Cerebellar cortex (tissue), 1 donor: ENCODE measurements around the gene TRAP1.
A peak's percentile ranks its signal among the peaks of the same experiment; 100 is the strongest.
"Not testable (repeated sequence)": the region's sequence is repeated elsewhere in the genome, so short reads cannot be mapped to it uniquely, and the experiment has no call there.

Source experiments
- DNase-seq: peaks from one replicate; pipeline ENCODE4 v3.0.0-alpha.2; 2015; ENCODE audit warnings: low spot score

TRAP1 gene

GRCh38 chr16:3673201-3673600 is 44.1 kb downstream of the TRAP1 start:
- DNase-seq: no peak

- DNase-seq: no peak
Measured at GRCh38 chr16:3672571-3673041, 44.7 kb downstream of the TRAP1 start.

DNA sequence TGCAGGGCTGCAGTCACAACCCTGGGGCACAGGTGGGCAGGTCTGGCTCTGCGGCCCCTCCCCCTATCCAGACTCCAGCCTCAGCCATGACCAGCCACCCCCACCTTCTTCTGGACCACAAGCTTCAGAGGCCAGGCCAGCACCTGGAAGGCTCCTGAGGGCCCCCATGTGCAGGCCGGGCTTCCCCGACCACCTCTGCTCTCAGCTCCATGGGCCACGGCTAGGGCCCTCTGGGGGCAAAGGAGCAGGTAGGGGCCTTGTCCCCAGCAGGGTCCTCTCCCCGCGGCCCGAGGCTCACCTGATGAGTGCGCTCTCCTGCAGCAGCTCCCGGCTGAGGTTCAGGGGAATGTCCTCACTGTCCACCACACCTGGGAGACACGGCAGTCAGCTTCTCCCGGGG is 45.9 kb downstream of the TRAP1 start:
- DNase-seq: no peak

DNA sequence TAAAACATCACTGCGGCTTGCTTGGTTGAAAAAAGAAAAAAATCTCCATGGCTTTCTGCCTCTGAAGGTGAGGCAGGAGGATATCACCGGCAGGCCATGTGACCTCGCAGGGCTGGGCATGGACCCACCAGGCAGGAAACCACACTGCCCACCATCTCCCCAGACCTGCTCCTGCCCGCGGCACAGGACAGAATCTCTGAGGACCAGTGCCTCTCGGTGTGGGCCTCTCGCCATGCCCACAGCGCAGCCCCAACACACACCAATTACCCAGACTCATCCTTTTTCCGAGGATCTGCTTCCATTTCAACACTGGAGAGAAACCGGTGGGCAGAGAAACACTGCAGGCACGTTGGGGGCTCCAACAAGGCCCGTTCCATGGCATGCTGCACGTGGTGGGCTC is 46.6 kb downstream of the TRAP1 start:
- DNase-seq: no peak

DNA sequence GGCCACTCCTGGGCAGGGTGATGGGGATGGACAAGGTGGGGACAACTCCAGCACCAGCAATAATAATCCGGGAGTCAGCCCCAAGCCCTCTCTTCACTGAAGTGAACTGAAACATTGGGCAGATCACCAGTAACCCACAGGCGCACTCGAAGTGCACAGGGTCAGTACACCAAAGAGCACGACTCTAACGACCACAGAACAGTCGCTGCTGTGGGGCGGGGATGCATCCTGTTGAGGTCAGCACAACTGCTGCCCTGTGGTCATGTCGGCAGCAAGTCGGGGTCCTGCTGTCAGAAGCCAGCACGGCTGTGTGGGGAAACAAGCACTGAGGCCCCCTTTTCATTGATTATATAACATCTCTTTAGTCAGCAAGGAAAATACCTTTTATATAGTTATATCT is 48.2 kb downstream of the TRAP1 start:
- DNase-seq: no peak

GRCh38 chr16:3668626-3669025 is 48.7 kb downstream of the TRAP1 start:
- DNase-seq: no peak

GRCh38 chr16:3665508-3665907 is 51.8 kb downstream of the TRAP1 start:
- DNase-seq: no peak

GRCh38 chr16:3664187-3664896 is 53.0 kb downstream of the TRAP1 start:
- no peak for DNase-seq

- no peak for DNase-seq
Measured at GRCh38 chr16:3662601-3663000, 54.7 kb downstream of the TRAP1 start.

DNA sequence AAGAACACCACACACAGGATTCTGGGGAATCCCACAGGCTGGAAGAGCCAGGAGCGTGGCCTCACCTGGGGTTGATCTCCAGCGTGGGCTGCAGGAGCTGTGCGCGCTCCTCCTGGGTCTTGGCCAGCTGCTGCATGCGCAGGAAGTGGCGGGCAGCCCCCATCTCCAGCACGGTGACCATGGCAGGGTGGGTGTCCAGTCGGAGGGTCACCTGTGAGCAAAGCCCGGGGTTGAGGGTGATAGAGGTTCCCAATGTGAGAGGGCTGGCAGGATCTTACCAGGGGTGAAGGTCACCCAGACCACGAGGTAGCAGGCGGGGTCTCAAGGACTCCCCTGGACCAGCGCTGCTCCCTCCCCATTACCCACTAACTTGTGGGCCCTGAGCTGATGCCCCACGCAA is 55.4 kb downstream of the TRAP1 start:
- no peak for DNase-seq

DNA sequence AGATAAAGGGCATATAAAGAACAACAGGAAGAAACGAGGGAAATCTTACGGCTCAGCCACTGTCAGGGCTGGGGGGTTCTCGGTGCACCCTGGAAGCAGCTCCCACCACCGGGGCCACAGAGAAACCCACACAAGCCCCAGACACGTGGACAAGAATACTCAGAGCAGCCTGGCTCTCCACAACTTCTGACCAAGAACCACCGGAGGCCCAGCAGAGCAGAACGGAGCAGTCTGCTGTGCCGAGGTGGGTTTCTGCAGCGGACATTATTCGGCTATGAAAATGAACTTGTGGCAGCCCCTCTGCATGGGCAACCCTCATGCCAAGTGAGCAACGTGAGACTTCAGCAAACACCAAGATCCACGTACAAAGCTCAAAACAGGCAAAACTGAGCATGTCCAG is 56.0 kb downstream of the TRAP1 start:
- DNase-seq: no peak

DNA sequence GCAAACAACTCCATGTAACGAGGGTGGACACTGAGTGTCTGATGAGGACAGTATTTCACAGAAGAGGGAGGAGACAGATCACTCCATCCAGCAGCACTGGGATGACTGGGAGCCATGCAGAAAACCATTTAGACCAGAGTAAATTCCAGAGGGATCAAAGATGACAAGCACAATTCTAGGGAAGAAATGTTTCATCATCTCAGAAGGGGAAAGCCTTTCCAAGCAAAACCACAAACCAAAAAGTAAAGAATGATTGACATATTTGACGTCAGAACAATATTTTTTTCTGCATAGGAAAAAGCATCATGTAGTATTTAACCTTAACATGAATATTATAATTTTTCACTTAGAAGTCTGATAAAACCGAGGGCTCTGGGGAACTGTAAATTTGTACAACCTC is 58.1 kb downstream of the TRAP1 start:
- no peak for DNase-seq

DNA sequence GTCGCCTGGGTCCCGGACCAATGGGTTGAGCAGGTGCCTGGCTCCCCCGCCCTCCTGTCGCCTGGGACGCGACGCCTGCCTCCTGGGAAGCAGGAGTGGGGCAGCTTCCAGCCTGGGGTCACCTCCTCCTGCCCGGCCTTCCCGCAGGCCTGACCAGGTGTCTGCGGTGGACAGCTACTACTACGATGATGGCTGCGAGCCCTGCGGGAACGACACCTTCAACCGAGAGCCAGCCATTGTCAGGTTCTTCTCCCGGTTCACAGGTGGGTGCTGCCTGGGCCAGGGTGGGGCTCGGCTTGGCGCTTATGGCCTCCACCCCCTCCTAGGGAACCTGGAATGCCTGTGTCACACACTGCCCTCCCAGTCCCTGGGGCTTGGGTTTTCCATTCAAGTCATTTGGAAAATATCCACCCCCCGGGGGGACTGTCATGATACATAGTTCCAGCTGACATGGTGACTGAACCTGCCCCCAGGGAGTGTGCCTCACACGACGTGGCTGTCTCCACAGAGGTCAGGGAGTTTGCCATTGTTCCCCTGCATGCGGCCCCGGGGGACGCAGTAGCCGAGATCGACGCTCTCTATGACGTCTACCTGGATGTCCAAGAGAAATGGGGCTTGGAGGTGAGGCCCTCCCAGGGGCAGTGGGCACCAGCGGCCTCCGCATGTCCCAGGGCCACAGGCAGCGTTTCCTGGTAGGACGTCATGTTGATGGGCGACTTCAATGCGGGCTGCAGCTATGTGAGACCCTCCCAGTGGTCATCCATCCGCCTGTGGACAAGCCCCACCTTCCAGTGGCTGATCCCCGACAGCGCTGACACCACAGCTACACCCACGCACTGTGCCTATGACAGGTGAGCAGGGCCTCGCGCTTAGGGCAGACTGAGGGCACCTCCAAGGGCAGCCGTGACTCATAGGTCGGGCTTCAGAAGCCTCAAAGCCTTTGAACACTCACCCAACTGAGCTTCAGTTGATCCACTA is 60.5 kb downstream of the TRAP1 start:
- DNase-seq: no peak

GRCh38 chr16:3656160-3656490 is 61.2 kb downstream of the TRAP1 start:
- DNase-seq: not testable (repeated sequence)

DNA sequence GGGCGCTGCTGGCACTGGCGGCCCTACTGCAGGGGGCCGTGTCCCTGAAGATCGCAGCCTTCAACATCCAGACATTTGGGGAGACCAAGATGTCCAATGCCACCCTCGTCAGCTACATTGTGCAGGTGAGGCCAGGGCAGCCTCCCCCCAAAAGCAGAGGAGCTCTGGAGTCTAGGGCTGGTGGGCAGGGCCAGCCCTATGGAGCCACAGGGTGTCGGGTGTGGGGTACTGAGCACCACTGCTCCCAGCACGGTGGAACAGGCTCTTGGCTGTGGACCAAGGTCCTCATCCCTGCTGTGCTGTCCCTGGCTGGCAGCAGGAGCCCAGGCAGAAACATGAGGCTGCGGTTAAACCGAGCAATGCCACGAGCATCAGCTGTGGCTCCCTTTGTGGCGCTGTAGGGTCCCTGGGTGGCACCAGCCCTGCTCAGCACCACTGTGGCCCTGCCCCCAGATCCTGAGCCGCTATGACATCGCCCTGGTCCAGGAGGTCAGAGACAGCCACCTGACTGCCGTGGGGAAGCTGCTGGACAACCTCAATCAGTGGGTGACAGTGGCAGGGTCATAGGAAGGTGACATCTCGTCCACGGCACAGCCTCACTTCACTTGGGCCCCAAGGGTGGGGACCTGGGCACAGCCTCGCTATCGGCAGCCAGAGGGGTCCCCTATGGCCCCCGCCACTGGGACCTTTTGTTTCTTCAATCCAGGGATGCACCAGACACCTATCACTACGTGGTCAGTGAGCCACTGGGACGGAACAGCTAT is 61.7 kb downstream of the TRAP1 start:
- DNase-seq: no peak

DNA sequence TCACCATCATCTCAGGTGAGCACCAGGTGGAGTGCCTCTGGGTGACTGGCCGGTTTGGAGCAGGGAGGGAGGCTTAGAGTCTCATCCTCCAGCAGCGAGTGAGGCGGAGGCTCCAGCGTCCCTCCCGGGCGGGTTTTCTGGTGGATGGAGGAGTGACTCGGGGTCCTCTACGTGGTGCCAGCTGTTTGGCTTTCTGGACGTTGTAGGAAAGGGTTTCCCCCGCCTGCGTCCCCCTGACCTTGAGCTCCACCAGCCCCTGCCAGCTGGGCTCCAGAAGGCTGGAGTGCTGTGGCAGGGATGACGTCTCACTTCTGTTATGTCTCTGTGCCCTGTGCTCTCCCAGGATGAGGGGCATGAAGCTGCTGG is 62.3 kb downstream of the TRAP1 start:
- no peak for DNase-seq

DNA sequence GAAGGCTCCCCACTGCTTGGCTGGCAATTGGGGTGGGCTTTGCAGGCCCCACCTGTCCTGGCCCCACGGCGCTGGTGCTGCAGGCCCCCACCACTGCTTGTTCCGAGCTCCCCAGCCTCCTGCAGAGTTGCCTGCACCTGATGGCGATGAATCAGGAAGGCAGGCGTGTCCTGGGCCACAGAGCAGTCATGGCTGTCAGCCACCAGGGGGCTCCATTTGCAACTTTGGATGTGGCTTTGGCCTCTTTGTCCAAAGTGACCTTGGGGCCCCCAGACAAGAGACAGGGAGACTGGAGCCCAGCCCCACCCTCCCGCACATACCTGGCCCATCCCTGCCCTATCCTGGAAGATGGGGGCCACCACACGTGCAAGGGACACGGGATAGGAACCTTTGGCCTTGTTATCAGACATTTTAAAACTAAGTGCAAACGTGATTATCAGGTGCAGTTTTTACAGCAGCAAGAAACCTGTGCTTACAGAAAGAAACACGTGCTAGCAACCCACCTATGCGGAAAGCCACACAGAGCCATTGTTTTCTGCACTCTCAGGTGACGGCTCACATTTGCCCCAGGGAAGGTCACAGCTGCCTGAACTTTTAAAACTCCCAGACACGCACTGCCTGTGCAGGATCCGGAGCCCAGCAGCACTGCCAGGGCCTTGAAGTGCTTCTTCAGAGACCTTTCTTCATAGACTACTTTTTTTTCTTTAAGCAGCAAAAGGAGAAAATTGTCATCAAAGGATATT is 62.9 kb downstream of the TRAP1 start, which contains the start of gene DNASE1:
TSS of gene DNASE1 (plus strand) at position 443 of the 743 bp plus-strand sequence. CDS start 683 bp downstream, outside the sequence.
- peak; percentile 47 for DNase-seq

DNA sequence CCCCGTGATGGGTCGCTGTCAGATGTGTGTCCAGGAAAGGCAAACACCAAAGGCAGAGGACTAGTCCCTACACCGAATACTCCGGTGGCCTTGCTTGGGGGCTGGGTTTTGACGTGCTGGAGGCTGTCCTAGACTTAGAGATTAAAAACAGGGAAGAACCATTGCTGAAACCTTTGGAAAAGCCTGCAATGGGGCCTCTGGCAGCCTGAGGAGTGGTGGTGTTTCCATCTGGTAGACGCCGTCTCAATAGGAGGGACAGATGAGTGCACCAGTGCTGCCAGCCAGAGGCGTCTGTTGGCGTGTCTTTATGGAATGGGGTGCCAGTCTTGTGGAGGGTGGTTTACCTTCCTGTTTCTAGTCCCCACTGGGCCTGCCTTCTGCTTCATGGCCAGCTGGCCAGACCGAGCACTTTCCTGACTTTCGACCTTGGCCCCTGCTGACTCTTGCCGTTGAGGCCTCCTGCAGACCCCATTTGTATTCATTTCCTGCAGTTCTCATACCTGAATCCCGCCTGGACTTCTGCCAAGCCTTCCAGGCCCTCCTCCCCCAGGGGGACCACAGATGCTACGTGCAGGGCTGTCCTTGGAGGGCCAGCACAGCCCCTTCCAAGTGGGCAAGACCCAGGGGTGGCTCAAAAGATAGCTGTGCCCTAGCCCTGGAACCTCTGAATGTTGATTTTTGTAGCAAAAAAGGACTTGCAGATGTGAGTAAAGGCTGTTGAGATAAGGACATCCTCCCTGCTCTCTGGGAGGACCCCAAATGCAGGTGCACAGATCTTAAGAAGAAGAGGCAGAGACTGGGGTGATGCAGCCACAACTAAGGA is 64.7 kb downstream of the TRAP1 start:
- no peak for DNase-seq

- peak; percentile 38 for DNase-seq
Measured at GRCh38 chr16:3651461-3652372, 65.6 kb downstream of the TRAP1 start.
